Measurements from ENCODE around the gene SCN3A.

The SCN3A gene

DNA sequence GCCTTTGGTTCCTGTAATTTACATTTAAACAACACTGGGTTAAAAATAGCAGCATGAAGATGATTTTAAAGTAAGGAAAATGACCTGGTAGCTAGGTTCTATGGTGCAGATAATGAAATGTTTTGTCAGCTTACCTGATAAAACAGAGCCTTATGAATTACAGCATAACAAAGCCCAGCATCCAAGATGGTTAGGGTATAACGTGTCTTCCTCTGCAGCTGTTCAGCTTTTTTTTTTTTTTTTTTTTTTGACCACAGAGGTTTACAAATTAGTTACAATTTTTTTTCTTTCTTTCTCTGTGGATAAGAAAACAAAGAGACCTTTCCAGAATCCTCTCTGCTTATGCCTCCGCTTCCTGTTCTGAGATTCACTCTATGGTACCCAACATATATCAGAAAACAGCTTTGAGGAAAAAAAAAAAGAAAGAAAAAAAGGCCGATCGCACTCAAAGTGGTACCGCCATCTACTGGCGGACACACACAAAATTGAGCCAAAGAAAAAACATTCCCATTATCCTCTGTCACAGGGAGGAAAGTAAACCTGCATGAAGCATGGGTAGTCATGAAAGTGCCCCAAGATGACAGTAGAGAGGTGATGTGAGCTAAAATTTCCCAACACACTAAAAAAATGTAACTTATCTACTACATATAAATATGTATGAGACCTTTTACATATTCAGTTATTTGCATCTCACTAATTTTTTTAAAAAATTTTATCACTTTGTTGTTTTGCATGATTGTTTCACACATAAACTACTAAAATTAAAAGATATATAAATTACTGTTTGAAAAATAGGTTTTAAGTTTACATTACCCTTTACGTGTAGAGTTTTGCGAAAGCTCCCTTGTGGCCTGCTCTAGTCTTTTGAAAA lies at the start of gene SCN3A:
Gene SCN3A, minus strand, starts transcription at position 362 of the 871 bp plus-strand sequence. CDS start 27,656 bp downstream, outside the sequence.
- no peak for DNase-seq

DNA sequence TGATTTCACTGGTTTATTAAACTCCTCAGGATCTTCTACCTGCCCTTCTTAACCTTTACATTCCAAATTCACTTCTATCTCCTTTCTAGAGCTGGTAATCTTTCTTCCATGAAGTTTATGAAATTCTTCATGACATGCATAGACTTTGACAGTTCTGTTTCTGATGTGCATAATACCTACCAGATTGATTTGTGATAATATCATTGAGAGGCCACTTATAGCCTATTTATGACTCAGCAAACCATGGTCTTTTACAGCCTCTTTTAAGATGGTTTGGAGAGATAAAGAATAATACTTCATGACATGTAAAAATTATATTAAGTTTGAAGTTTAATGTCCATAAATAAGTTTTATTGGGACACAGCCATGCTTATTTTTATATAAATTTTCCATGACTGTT lies 49.3 kb upstream of the SCN3A start:
- DNase-seq, result no peak

DNA sequence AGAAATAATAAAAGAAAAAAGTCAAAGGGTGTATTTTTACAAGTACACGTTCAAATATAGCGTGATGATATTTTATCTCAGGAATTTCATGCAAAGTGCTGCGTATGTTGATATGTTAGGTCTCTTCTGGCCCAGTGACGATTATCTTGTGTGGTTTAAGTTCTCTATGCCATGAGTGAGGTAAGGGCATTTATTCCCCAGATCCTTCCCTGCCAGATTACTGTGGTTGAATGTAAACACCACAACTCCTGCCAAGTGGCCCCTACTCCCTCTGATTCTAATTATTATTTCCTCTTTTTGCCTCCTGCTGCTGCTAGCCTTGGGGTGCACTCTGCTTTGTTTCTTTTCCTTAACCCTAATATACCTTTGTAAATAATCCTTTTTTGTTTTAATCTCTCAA lies 47.5 kb upstream of the SCN3A start:
- no peak for DNase-seq

DNA sequence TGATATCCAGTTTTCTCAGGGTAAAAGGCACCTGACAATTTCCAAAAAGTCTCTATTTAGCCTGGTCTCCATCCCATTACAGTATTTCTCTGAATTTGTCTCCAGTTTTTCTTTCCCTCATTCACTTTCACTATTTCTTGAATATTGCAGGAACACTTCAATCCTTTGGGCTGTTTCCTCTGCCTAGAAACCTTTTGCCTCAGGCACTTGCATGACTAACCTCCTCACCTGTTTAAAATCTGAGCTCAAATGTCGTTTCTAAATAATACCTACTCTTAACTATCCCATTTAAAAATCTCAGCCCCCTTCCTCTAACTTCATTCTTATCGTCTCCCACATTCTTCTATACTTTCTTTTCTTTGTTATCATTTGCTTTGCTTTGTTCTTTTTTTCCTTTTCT lies 44.4 kb upstream of the SCN3A start:
- no peak for DNase-seq

DNA sequence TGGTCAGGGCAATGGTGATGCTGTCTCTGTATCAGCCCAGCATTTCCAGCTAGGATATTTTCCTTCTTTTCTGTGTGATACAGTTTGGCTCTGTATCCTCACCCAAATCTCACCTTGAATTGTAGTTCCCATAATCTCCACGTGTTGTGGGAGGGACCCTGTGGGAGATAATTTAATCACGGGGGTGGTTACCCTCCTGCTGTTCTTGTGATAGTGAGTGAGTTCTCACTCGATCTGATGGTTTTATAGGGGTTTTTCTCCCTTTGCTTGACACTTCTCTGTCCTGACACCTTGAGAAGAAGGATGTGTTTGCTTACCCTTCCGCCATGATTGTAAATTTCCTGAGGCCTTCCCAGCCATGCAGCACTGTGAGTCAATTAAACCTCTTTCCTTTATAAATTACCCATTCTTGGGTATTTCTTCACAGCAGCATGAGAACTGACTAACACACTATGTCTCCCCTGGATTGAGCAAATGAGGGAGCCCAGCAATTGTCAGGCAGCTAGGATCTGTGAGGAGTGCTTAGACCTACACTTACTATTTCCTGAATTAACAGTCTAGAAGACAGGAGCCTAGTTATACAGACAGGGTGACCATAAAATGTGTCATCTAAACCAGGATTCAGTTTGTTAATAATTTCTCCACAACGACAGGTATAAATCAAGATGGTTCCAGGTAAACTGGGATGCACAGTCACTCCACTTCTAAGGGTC lies 41.4 kb upstream of the SCN3A start:
- no peak for DNase-seq

DNA sequence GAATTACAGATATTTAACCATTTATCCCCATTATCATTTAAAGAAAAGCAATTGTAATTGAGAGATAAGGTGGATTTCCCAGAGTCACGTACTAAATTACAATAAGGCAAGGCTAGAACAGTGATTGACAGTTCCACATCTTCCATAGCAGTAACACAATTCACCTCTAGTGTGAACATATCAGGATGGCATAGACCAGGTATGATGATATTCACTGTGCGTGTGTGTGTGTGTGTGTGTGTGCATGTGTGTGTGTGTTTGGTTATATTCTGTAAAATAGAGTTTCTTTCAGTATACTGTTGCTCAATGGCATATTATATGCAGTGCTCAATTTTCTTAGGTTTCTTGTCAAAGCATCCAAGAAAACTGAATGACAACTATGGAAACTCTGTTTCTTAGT lies 37.1 kb upstream of the SCN3A start:
- DNase-seq, result no peak

DNA sequence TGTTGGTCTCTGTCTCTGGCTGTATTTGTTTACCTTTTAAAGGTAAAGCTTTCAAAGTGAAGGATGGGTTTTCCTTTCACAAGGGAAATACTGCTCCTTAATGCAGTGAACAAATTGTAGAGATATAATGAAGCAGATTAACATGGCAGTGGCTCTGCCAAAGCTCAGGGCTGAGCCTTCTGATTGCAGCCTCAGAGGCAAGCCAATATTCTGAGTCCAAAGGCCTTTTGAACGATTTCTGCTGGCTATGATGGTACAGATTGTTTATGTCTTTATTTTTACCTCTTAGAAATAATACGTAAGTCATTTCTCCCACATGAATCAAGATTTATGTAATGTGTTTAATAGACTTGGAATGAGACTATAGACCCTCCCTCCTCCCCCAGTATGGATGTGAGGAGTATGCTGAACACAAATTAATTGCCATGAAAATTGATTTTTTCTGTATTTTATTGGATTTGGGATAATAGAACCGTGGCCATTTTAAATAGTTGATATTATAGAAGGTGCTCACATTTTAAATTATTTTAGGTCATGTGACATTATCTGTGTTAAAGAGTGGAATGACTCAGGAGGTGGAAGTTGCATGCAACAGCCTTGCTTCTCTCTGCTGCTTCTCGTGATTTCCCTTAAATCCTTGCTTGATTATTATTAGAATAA lies 36.1 kb upstream of the SCN3A start:
- no peak for DNase-seq

DNA sequence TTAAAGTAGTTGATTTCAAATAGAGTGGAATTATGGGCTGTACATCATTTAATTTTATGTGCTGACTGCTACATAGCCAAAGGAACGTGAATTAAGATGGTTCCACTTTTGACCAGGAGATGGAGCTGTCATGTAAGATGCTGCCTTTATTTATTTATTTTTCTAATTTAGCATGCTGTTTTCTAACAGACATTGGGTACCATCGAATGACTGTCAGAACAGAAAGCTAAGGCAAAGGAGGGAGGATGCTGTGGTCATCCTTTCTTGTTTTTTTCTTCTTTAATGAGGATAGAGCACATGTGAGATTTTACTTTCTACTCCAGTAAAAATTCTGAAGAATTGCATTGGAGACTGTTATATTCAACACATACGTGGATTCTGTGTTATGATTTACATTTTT lies 35.4 kb upstream of the SCN3A start, which contains the start of gene SCN2A:
Gene SCN2A, plus strand, starts transcription at position 185 of the 400 bp plus-strand sequence. CDS start 56,410 bp downstream, outside the sequence.
- DNase-seq, result no peak

DNA sequence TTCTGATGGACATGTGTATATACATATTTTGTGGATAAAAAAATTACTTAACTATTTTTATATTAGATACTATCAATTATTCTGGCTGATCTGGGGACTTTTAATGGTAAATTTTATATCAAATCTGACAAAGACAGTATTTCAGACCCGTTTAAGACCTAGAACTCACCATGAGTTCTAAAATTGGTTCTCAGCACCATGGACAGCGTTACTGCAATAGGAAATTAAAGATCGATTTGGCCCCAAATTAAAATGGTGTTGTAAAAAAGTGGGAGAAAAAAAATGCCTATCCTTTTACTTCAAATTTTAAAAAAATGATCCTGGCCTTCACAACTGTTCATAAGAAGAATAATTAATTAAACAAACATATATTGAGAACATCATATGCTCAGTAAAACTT lies 34.4 kb upstream of the SCN3A start:
- DNase-seq, result no peak

DNA sequence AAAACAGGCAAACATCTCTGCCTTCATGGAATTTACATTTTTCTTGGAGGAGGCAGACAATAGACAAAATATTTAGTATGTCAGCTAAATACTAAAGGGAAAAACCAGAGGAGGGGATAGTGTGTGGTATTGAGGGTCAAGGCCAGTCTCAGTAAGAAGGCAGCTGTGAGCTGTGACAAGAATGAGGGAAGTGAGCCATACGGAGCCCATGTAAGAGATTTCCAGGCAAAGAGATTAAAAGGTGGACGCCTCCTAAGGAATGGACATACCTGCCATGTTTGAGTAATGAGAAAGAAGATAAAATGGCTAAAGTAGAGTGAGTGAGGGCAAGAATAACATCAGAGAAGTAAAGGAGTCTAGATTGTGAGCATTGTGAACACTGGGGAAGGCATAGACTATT lies 33.2 kb upstream of the SCN3A start:
- no peak for DNase-seq

DNA sequence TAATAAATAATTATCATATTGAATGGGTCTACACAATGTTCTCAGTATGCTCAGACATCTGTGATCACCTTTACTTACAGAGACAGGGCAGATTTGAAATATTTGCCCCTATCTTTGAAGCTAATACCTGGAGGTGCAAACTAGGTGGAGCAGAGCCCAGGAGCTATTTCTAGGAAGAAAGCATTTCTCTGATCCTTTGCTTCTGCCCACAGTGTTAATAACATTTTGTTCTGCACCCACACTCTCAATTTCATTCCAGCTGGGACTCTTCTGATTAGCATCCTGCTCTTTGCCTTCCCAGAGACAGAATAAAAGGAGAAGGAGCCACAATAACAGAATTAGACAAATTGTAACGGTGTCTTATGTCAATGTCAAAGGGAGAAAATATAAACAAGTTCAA lies 23.7 kb upstream of the SCN3A start:
- DNase-seq, result no peak

DNA sequence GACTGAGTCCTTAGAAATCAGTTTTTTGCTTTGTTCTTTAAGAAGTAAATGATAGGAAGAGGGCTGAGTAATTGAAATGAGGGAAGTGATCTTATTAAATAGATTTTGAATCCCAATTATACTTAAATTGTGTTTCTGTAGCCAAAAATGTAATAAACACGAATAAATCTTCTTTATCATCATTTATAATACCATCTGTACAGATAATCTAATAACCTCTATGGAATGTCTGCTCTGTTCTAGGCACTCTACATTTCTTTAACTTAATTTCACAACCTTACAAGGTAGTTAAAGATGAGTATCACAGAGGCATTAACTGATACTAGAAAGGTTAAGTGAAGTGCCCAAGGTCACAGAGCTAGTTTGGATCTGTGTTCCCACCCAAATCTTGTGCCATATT lies 21.1 kb upstream of the SCN3A start:
- DNase-seq, result no peak

DNA sequence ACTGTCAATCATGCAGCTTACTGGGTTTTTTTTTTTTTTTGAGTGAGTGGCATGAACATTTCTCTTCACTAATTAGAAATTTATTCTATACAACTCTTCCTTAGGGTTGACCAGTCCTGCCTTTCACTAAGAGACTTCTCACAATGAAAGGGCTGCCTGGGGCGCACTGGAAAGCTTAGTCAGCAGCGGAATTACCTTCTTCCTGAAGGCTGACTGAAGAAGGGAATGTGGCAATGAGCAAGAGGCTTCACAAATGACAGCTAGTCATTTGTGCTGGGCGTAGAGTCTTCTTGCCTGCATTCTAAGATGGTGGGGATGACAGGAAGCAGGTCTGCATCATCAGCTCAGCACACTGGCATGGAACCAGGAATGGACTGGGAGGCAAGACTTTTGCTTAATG lies 15.6 kb upstream of the SCN3A start:
- DNase-seq, result no peak

DNA sequence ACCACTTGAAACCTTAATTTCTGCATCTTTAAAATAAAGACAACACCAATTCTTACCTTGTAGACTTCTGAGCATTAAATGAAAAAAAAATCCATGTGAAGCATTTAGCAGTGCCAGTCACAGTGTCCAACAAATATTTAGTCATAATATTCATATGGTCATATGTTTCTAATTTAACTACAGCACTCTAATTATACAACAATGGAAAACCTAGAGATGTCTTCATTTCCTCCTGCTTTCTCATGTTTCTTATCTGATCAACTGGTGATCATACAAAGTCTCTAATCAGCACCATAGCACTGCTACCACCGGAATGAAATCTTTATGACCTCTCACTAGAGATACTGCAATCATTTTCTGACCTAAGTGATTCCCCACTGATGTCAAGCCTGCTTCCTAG lies 10.2 kb upstream of the SCN3A start:
- no peak for DNase-seq

DNA sequence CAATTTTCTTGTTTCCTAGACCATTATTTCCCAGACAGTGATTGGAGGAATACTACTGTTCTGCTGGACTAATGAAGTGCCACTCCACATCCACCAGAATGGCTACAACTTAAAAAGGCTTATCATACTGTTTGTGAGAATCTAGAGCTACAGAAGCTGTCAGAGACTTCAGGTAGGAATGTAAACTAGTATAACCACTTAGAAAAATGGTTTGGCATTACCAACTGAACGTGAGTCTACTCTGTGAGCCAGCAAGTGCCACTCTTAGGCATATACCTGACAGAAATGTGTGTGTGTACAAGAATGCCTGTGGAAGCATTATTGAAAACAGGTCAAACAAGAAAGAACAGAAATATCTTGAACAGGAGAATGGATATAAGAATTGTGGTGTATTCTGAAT lies 4.2 kb upstream of the SCN3A start:
- no peak for DNase-seq

DNA sequence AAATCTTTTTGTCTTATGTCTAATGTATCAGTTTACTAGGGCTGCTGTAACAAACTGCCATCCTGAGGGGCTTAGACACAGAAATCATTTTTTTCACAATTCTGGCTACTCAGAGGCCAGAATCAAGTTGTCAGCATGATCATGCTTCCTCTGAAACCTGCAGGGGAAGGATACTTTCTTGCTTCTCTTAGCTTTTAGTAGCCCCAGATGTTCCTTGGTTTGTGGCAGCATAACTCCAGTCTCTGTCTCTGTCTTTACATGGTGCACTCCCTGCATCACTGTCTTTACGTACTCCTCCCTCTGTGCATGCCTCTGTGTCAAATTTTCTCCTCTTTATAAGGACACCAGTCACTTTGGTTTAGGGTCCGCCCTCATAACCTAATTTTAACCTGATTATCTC lies 2.0 kb upstream of the SCN3A start:
- no peak for DNase-seq

DNA sequence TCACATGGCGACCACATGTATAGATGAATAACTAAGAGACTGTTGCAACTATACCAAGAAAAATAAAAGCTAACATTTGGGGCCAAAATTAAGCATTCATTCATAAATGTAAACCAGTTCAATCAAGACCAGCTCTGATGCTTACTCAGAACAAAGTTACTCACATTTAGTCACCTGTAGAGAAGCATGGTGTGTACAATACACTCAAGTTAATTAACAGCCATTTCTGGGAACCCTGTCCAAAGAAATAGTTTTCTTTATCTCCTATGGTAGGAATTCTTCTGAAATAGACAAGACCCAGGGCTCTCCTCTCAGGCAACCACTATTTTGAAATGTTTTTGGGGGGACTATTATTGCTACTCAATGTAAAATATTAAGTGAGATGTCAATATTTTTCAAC lies 1.6 kb downstream of the SCN3A start:
- DNase-seq, result no peak

DNA sequence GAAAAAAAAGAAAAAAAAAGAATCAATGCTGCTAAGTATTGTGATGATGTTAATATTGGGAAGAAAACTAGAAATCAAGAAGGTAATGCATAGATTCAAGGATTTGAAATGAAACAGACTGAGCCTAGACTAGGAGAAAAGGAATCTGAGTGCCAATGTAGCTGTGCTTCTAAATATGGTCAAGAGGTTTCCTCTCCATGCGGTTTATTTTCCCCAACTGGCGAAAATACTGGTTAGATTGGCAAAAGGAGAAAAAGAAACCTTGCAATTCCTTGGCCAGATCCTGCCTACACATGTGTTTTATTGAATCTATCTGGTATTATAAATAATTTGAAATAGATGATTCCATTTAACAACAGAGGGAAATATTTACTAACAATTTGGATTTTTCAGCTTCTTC lies 5.7 kb downstream of the SCN3A start:
- no peak for DNase-seq

DNA sequence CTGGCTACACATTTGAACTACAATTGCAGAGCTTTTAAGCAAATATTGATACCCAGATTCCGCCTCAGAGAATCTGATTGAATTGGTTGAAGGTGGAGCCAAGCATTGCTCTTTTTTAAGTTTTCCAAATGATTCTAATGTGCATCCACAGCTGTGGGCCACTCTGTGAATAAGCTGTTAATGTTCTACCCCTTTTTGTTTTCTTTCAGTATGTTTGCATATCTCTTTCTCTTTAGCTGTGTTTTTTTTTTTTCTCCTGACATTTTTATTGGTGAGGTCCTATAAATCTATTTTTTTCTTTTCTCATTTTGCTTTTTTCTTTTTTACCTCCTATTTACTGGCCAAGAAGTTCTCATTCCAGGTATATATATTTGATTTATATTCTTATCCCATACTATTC lies 6.5 kb downstream of the SCN3A start:
- no peak for DNase-seq

DNA sequence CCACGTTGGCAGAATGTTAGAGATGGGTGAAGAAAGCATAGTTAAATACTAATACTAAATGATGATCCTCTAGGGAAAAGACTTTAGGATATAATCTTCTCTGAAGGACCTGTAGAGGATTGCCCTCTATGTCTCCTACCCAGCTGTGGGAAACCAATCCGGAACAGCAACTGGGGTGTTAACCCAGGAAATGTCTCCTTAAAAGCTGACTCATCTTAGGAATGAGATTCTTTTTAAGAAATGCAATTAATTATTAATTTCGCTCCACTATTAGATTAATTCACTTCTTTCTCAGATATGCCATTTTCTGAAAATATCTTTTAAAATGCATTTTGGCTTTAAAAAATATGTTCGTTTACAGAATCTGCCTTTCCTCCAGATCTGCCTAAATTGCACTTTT lies 7.4 kb downstream of the SCN3A start:
- no peak for DNase-seq

DNA sequence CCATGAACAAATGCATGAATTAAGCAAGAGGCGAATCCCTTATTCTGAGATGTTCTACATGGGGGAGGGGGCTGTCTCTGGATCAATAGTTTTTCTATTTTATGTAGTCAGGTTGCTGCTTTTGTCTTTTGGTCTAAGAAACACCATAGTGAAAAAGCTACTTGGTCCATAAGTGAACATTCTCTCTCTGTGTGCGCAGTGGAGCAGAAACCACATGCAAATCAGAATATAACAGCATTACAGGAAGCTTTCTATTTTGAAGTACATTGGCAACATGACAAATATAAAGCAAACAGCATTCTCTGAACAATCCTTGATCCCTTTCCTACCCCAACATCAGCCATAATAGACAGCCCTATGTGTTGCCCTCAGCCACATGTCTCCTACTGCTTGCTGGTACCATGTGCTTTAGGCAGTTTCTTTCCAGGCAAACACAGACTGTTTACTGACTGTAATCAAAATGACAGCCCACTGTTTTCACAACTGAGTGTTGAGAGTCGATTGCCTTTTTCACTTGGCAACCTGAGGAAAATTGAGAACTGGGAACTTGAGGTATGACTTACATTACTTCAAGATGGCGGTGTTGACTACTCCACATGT lies 10.6 kb downstream of the SCN3A start:
- DNase-seq, result no peak

DNA sequence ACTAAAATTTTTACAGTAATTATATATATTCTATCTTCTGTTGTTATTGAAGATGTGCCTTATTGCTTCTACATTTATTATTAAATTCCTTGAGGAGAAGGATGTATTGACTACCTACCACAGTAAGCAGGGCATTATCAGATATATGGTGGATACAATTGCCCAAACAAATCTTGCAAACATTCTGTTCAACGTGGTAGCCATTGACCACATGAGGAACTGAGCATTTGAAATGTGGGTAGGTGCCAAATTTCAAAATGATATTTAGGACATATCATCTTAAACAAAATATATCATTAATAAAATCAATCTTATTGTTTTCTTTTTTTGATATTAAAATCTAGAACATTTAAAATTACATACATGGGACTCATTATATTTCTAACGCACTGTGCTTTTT lies 11.1 kb downstream of the SCN3A start:
- DNase-seq, result no peak

DNA sequence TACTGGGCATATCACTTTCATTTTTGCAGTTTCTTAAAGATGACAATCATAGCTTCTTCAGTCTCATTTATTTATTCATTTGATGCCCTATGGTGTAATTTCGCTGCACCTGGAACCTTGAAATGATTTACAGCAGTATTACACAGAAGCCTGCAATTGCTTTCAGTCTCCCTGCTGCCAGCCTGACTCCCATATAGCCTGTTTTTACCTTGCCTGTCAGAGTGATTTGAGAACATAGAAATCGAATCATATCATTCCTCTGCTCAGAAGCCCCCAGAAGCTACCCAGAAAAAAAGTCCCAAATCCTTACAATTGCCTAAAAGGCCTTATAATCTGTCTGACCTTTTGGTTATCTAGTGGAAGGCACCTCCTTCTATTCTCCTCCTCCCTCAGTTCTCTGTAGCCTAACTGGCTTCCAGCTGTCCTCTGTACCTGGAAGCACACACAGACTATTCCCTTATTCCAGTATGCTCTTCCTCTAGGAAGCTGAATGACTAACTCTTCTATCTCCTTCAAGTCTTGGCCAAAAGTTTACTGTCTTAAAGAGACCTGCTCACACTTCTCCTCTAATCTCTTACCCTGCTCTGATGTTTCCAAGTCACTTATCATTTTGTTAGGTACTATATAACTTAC lies 12.6 kb downstream of the SCN3A start:
- no peak for DNase-seq
